ELR (cell line): ENCODE results near the gene MEDAG.

Experiments
- DNase-seq: peaks from one replicate; pipeline ENCODE4 v3.0.0-alpha.2; 2015; ENCODE audit warnings: low read depth

The MEDAG gene

GRCh38 chr13:30905932-30906383 lies at the start of gene MEDAG:
Gene MEDAG, plus strand, starts transcription at chr13:30906271. Its CDS starts 245 bp downstream, at chr13:30906516.
- peak; percentile 50 for DNase-seq

DNA sequence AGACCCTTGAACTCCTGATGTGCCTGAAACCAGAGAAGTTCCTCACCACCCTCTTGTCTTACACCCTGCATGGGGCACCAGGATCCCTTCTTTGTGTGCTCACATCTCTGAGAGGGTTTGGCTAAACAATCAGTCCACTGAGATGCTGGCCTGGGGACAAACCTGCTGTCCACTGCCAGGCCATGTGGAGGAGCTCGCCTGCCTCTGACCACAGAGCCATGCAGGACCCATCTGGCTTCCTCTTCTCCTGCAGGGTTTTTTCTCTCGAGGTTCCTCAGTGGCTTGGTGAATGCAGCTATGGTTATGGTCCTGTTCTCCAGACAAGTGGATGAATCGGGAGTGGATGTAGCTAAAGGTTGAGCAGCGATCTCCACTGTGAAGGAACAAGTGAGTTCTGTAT lies 49.1 kb upstream of the MEDAG start:
- no peak for DNase-seq

- DNase-seq = no peak
Measured at GRCh38 chr13:30857636-30858035, 48.4 kb upstream of the MEDAG start.

GRCh38 chr13:30859326-30859725 lies 46.7 kb upstream of the MEDAG start:
- DNase-seq = no peak

DNA sequence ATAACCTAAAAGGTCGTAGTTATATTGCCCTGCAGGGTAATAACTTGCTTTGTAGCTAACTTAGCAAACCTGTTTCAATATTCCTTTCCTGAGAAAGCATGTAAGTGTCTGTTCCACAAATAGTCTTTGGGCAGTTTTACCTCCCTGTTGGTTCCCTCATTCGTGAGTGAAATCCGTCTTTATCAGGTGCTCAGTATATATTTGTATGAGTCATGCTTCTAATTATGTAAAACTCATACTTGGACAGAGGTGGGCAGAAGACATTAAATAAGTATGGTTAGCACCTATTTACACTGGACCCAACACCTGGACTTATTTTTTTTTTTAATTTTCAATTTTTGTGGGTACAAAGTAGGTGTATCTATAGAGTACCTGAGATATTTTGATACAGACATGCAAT lies 44.9 kb upstream of the MEDAG start:
- DNase-seq = no peak

GRCh38 chr13:30861836-30862467 lies 44.1 kb upstream of the MEDAG start:
- DNase-seq = no peak

DNA sequence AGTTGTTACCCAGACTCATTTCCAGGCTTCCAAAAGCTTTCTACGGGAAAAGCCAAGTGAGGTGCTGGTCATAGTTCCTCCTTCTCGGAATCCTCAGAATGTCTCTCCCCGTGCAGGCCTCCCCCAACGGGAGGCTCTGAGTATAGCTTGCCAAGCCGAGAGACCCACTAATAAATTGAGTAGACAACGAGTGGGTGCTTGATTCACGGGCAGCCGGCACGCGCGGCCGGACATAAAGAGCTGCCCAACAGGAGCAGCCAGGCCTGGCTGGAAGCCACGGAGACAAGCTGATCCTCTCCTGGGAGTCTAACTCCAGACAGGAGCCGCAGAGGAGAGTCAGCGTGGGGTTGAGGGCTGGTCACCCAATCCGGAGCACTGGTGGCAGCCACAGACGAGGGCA lies 43.4 kb upstream of the MEDAG start:
- no peak for DNase-seq

DNA sequence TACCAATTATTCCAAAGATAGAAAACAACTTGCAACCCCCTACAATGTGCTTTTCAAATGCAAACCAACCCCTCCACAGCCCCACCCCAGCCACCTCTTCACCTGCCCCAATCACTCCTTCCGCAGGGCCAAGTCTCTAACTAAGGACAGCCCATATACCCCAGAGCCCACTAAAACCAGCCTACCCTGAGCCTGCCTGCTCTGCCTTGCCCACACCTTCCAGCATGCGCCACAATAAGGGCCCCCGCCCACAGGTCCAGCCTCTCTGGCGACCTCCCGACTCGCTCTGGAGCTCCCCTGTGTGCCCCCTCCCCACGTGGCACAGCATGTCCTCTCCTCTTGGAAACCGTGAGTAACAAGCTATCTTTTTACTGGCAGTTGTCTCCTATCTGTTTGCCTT lies 42.8 kb upstream of the MEDAG start:
- DNase-seq = no peak

- DNase-seq = no peak
Measured at GRCh38 chr13:30863796-30864195, 42.3 kb upstream of the MEDAG start.

- peak; percentile 82 for DNase-seq
Measured at GRCh38 chr13:30864433-30865122, 41.5 kb upstream of the MEDAG start.

GRCh38 chr13:30865123-30866049 lies 40.7 kb upstream of the MEDAG start:
- DNase-seq = peak; percentile 94

- no peak for DNase-seq
Measured at GRCh38 chr13:30866677-30867076, 39.4 kb upstream of the MEDAG start.

DNA sequence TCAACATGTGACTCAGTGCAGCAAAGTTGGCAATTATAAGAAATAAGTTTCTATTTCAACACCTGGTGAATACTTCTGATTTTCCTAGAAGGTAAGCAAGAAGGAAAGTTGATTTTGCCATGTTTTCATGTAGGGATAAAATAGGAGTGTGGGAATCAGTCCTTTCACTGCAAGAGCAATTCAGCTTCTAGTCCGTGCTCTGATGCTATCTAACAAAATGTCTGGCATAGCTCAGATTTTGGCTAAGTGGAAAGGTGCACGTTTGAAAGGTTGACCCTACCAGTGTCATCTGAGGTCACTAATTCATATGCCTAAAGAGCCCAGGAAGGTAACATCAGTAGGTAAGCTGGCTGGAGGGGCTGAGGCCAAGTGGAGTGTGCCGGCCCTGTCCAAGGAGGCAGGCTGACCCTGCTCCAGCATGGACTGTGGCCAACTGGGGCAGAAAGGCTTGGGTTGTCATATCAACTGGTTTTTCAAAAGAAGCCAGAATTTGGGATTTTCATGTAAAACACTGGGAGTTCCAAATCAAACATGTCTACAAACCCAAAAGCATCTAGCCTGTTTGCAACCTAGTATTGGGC lies 38.9 kb upstream of the MEDAG start:
- DNase-seq = no peak

DNA sequence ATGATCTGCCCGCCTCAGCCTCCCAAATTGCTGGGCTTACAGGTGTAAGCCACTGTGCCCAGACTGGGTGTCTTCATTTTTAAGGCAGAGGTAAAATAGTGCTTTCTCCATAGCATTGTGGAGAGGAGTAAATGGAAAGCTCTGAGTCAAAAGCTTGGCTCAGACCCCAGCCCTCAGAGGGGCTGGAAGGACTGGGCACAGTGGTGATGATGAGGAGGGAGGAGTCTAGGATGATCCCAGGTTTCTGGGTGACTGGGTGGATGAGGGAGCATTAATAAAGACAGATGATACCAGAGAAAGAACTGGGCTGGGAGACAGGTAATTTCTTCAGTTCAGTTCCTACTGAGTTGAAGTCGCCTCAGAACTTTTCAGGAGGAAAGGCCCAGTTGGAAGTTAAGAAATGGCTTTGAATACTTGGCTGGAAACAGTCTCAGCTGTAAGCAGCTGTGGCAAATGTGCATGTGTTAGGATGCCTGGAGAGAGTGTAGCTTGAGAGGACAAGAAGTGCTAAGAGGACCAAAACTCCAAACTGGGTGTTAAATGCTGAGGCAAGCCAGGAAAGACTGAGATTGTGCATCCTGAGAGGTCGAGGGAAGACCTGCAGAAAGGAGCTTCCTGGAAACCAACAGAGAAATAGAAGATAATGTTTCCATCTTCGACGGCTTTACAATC lies 37.1 kb upstream of the MEDAG start:
- DNase-seq = peak; percentile 32

DNA sequence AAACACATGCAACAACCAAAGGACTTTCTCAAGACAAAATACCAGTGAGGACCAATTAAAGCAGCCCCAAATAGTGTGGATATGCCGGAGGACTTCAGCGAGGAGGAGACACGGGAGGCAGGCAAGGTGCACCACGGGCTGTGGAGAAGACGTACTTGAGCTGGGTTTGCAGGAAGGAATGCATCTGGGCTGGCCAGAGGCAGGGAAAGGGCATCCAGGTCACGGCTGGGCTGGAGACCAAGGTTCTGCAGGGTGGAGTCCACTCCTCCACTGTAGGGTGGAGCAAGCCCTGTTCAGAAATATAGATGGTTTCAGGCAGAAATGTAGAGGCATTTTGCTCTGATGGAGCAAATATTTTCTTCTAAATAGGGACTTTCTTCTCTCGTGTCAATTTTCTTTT lies 36.6 kb upstream of the MEDAG start:
- peak; percentile 45 for DNase-seq

DNA sequence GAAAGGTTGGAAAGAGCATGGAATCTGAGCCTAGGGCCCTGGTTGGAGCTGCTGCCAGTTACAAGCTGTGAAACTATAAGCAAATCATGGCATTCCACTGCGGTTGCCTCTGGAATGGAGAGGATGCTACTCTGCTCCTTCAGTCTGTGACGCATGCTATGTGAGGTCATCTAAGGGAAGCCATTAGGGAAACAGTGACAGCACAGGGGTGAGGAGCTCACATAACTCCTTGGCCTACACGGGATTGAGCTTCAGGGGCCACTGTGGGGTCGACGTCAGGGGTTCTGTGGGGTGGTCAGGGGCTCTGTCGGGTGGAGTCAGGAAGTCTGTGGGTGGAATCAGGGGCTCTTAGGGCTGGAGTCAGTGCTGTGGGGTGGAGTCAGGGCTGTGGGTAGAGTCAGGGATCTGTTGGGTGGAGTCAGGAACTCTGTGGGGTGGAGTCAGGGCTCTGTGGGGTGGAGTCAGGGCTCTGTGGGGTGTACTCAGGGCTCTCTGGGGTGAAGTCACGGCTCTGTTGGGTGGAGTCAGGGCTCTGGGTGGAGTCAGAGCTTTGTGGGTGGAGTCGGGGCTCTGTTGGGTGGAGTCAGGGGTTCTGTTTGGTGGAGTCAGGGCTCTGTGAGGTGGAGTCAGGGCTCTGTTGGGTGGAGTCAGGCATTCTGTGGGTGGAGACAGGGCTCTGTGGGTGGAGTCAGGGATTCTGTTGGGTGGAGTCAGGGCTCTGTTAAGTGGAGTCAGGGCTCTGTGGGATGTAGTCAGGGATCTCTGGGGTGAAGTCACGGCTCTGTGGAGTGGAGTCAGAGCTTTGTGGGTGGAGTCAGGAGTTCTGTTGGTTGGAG lies 35.8 kb upstream of the MEDAG start:
- DNase-seq = peak; percentile 99

DNA sequence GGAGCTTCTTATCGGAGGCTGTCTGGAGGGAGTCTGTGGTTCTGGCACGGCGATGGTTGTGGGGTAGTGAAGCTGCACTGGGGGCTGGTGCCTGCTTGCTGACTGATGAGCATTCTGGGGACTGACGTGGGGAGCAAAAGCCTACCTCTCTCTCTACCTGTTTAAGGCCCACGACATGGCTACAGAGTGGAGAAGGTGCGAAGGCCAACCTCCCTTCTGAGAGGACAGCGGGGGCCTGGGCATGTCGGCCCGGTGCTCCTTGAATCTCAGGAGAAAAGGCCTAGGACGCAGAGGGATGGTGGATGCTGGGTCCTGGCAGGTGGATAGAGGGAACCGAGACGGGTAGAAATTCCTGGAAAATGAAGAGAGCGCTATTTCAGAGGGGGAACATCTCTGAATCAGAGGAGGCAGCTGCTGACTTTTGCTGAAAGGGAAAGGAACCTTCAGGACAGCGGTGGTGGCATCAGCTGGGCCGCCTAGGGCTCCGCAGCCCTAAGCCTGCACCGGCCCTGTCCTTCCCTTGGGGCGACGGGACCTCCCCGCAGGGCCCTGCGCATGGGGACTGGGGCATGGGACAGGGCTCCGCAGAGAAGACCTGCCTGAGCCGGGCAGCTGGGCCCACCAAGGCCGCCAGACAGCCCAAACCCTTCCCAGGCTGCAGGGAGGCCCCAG lies 35.0 kb upstream of the MEDAG start:
- no peak for DNase-seq

DNA sequence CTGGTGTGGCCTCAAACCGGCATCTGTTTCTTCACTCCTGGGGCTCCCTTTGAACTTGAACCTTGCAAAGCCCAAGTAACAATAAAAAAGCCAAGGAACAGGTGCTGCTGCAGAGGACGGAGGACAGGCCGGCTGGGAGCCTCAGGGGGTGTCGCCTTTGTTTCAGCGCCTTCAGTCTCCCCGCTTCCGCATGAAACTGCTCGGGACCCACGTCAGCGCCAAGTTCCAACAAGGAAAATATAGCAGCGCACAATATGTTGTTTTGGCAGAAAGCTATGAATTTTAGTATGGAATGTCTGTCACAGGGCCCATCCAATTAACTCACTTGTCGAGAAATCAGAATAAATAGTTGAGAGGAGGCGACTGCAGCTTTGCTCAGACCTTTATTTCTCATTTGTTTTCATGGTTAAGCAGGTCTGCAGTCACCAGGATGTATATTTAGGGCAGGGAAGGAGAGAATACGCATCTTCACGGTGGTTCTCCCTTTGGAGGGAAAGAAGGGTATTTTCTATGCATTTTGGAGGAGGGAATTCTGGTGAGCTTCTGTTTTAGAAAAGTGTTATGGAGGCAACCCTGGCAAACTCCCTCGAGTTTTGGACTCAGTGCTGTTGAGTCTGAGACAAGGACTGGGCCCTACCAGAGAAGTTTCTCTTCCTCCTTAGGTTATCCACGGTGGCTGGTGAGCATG lies 34.3 kb upstream of the MEDAG start:
- no peak for DNase-seq

DNA sequence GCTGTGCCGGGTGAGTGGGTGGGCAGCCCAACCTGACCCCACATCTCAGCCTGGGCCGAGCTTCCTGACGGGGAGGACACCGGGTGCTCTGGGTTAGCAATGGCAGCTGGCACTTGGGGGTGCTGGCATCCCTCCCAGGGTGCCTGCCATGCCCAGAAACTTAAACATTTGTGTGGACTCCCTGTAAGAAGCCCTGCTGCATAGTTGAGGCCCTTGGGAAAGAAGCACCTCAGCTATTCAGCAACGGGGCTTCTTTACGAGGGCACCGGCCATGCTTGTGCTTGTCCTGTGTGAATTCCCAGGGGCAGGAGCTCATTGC lies 33.8 kb upstream of the MEDAG start:
- no peak for DNase-seq
